WERI-Rb-1 (cell line): ENCODE data around the gene TFPI2.
"Not testable (repeated sequence)": the region's sequence is repeated elsewhere in the genome, so short reads cannot be mapped to it uniquely, and the experiment has no call there.

ENCODE experiments used
- DNase-seq: peaks from one replicate; pipeline ENCODE4 v3.0.0-alpha.2; 2020
- H3K27ac ChIP-seq: fragments of 250-450 bp; sonication (Bioruptor Pico); 2 replicates; pipeline ENCODE4 v1.5.1; 2020; ENCODE audit warnings: mild to moderate bottlenecking, moderate library complexity
- H3K27me3 ChIP-seq: fragments of 250-450 bp; sonication (Bioruptor Pico); 2 replicates; pipeline ENCODE4 v1.5.1; 2021; ENCODE audit warnings: mild to moderate bottlenecking, low read depth, moderate library complexity; ENCODE audit not compliant: insufficient read depth, severe bottlenecking
- H3K36me3 ChIP-seq: fragments of 250-450 bp; sonication (Bioruptor Pico); 2 replicates; pipeline ENCODE4 v1.5.1; 2020; ENCODE audit warnings: mild to moderate bottlenecking, moderate library complexity
- H3K4me3 ChIP-seq: 2 replicates; pipeline ENCODE4 v1.5.1; 2011; ENCODE audit warnings: low read depth, mild to moderate bottlenecking, control low read depth, low read length
- H3K9me3 ChIP-seq: fragments of 250-450 bp; sonication (Bioruptor Pico); 2 replicates; pipeline ENCODE4 v1.5.1; 2021; ENCODE audit warnings: mild to moderate bottlenecking, moderate library complexity; ENCODE audit not compliant: severe bottlenecking
- CTCF ChIP-seq: IDR thresholded peaks from 2 replicates; pipeline ENCODE4 v1.5.1; 2011; ENCODE audit warnings: low read depth, mild to moderate bottlenecking, control low read depth, inconsistent platforms, low read length

The TFPI2 gene

GRCh38 chr7:93921607-93922566 lies 31.3 kb upstream of the TFPI2 start, which contains the start of gene GNG11:
TSS of gene GNG11 (plus strand) at chr7:93921735. CDS start at chr7:93922138, 403 bp downstream.
- Histone ChIP-seq H3K4me3 (no peak within 1 kb of the TSS), H3K27me3 (no peaks in the 10 kb centered on the region), H3K9me3 (no peaks in the 10 kb centered on the region), H3K36me3 (no peaks in the 10 kb centered on the region), H3K27ac (no peak within 1 kb of the TSS)
- no peak for TF ChIP-seq CTCF
- DNase-seq: no peak

GRCh38 chr7:93921186-93921585 lies 30.6 kb upstream of the TFPI2 start:
- Histone ChIP-seq H3K4me3 (no peak overlapping the region), H3K27ac (no peak overlapping the region), H3K27me3 (no peaks in the 10 kb centered on the region), H3K36me3 (no peaks in the 10 kb centered on the region), H3K9me3 (no peaks in the 10 kb centered on the region)
- no peak for DNase-seq
- TF ChIP-seq CTCF: no peak

GRCh38 chr7:93920496-93921182 lies 30.1 kb upstream of the TFPI2 start:
- DNase-seq: no peak
- no peak for TF ChIP-seq CTCF
- no peak overlapping the region for H3K4me3 ChIP-seq
- no peak overlapping the region for H3K27ac ChIP-seq
- no peaks in the 10 kb centered on the region for H3K36me3 ChIP-seq
- no peaks in the 10 kb centered on the region for H3K27me3 ChIP-seq
- no peaks in the 10 kb centered on the region for H3K9me3 ChIP-seq

GRCh38 chr7:93916315-93916714 lies 25.8 kb upstream of the TFPI2 start:
- H3K27ac ChIP-seq, H3K27me3 ChIP-seq, H3K4me3 ChIP-seq, DNase-seq, H3K36me3 ChIP-seq, H3K9me3 ChIP-seq: not testable (repeated sequence)

GRCh38 chr7:93915888-93916287 lies 25.3 kb upstream of the TFPI2 start:
- not testable (repeated sequence) for H3K9me3 ChIP-seq, DNase-seq, H3K27me3 ChIP-seq, H3K4me3 ChIP-seq, H3K36me3 ChIP-seq, H3K27ac ChIP-seq

GRCh38 chr7:93915206-93915842 lies 24.8 kb upstream of the TFPI2 start:
- H3K9me3 ChIP-seq, H3K36me3 ChIP-seq, H3K4me3 ChIP-seq, H3K27me3 ChIP-seq, DNase-seq, H3K27ac ChIP-seq: not testable (repeated sequence)

GRCh38 chr7:93914581-93915066 lies 24.1 kb upstream of the TFPI2 start:
- Histone ChIP-seq H3K27ac (no peak overlapping the region), H3K4me3 (no peak overlapping the region)
- DNase-seq: no peak

More at GRCh38 chr7:93914581-93915066, 24.1 kb upstream of the TFPI2 start:
- Histone ChIP-seq H3K27me3 (no peaks in the 10 kb centered on the region), H3K9me3 (no peaks in the 10 kb centered on the region), H3K36me3 (no peaks in the 10 kb centered on the region)
- TF ChIP-seq CTCF: no peak
